ENCODE measurements around the gene TFCP2.

- TF ChIP-seq CTCF (conservative IDR thresholded peaks at IDR 0.05; ENCODE audit: low read depth, low read length) (no peak), EZH2 (IDR thresholded peaks at IDR 0.05; ENCODE audit: low read length, unreplicated experiment) (no peak), EZH2phosphoT487 (IDR thresholded peaks at IDR 0.05; ENCODE audit: borderline replicate concordance, low read length) (no peak)
These were observed 86.0 kb downstream of the TFCP2 start for GRCh38 chr12:51086933-51087332.
